ES-I3 (cell line): ENCODE data around the gene SLC35B2.

Source experiments
- H3K36me3 ChIP-seq: 2 replicates; pipeline ENCODE4 v1.6.1; 2013; ENCODE audit warnings: mild to moderate bottlenecking, low read length, control low read depth, moderate library complexity; ENCODE audit not compliant: insufficient read depth
- H3K4me1 ChIP-seq: 2 replicates; pipeline ENCODE4 v1.6.1; 2013; ENCODE audit warnings: mild to moderate bottlenecking, control low read depth, low read length; ENCODE audit not compliant: insufficient read depth
- H3K9ac ChIP-seq: 2 replicates; pipeline ENCODE4 v1.6.1; 2013; ENCODE audit warnings: low read depth, mild to moderate bottlenecking, low read length, moderate library complexity
- H3K9me3 ChIP-seq: 2 replicates; pipeline ENCODE4 v1.6.1; 2013; ENCODE audit warnings: mild to moderate bottlenecking, low read length, moderate library complexity; ENCODE audit not compliant: control insufficient read depth, insufficient read depth

Gene SLC35B2

DNA sequence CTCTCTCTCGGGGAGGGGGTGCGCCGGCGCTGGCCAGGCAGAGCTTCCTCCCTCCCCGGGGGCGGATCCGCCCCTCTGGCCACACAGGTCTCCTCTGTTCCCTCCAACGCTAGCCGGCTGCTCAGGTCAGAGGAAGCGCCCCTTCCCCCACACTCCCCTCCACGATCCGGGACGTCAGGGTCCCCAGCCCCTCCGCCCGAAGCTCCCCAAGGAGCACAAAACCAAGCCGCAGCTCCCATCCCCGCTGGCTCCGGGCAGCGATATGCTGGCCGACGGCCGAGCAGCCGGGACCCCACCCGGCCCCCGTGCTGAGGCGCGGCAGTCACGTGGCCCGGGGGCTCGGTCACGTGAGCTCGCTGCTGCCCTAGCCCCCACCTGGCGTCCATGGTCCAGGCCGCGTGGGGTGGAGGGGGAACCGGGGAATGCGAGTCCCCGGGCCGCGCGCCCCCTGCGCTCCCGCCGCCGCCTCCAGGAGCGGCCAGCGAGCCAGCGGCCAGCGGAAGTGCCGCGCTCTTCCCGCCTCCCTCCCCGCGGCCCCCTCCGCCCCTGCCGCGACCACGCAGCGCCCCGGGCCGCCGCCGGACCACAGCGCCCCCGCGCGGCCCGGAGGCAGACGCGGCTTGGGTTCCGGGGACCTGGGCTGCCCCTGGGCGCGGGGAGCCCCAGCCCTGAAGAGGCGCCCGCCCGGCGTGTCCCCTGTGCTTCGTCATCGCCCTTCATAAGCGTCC lies at the start of gene SLC35B2:
TSS of gene SLC35B2 (minus strand) at position 504 of the 728 bp plus-strand sequence. CDS start at position 386, 118 bp downstream.
- Histone ChIP-seq H3K4me1 (0 out of 2 replicates have a peak, but pooled peaks cover 3% of the 10 kb centered on the region), H3K9ac (peak within 1 kb of the TSS; percentile 57), H3K36me3 (peaks cover 9% of the 10 kb centered on the region), H3K9me3 (no peaks in the 10 kb centered on the region)

- peaks cover 32% of the 10 kb centered on the region for H3K36me3 ChIP-seq
- no peaks in the 10 kb centered on the region for H3K9me3 ChIP-seq
- no peaks in the 10 kb centered on the region; the same call in 1 of the 2 replicates for H3K4me1 ChIP-seq
- H3K9ac ChIP-seq: no peak overlapping the region
Observed at GRCh38 chr6:44306710-44307109, 49.4 kb upstream of the SLC35B2 start.

- no peaks in the 10 kb centered on the region for H3K9me3 ChIP-seq
- no peaks in the 10 kb centered on the region; the same call in 1 of the 2 replicates for H3K4me1 ChIP-seq
- peaks cover 26% of the 10 kb centered on the region for H3K36me3 ChIP-seq
- no peak overlapping the region for H3K9ac ChIP-seq
Observed at GRCh38 chr6:44305200-44305725, 47.9 kb upstream of the SLC35B2 start.

- no peaks in the 10 kb centered on the region for H3K9me3 ChIP-seq
- H3K9ac ChIP-seq: no peak overlapping the region
- H3K36me3 ChIP-seq: peaks cover 26% of the 10 kb centered on the region
- no peaks in the 10 kb centered on the region; the same call in 1 of the 2 replicates for H3K4me1 ChIP-seq
Observed at GRCh38 chr6:44304282-44305199, 47.2 kb upstream of the SLC35B2 start.

- peaks cover 22% of the 10 kb centered on the region for H3K36me3 ChIP-seq
Observed at GRCh38 chr6:44303842-44304241, 46.5 kb upstream of the SLC35B2 start.

GRCh38 chr6:44302856-44303255 lies 45.5 kb upstream of the SLC35B2 start:
- H3K9me3 ChIP-seq: no peaks in the 10 kb centered on the region
- no peaks in the 10 kb centered on the region; the same call in 1 of the 2 replicates for H3K4me1 ChIP-seq
- peaks cover 21% of the 10 kb centered on the region for H3K36me3 ChIP-seq
- H3K9ac ChIP-seq: no peak overlapping the region

More at GRCh38 chr6:44303842-44304241, 46.5 kb upstream of the SLC35B2 start:
- H3K4me1 ChIP-seq: no peaks in the 10 kb centered on the region; the same call in 1 of the 2 replicates
- no peaks in the 10 kb centered on the region for H3K9me3 ChIP-seq
- no peak overlapping the region for H3K9ac ChIP-seq

DNA sequence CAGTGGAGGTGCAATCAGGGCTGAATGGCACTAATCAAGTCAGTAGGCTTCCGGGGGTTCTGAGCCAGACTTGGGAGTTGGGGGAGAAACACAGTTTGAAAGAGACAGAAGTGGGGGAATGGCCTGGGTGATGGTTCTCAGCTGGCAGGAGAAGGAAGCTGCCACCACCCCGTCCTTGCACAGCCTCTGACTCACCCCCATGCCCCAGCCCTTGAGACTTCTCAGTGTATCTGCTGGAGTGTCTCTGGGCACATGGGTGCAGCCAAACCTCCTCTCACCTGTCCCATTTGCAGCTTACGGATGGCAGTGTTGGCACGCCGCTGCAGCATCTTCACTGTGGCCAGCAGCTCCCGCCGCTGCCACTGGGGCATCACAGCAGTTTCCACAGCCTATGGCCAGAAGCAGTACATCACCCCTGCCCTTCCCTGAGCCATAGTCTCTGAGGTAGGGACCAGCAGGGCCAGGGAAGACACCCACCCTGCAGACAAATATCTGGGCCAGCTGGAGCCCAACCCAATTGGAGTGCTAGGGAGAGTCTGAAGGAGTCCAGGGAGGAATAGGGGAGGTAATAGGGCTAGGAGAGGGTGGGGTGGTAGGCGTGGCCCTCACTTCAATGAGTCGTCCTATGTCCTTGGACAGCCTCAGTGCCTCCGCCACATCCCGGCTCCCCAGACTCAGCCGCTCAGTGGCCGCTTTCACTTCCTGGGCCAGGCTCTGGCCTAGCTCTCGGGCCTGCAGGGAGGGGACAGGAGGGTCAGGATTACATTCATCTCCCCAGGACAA lies 44.6 kb upstream of the SLC35B2 start:
- H3K9ac ChIP-seq: no peak overlapping the region
- no peaks in the 10 kb centered on the region for H3K9me3 ChIP-seq
- peaks cover 21% of the 10 kb centered on the region for H3K36me3 ChIP-seq
- H3K4me1 ChIP-seq: no peaks in the 10 kb centered on the region; the same call in 1 of the 2 replicates

GRCh38 chr6:44301106-44301505 lies 43.8 kb upstream of the SLC35B2 start:
- Histone ChIP-seq H3K9ac (no peak overlapping the region), H3K36me3 (peaks cover 16% of the 10 kb centered on the region), H3K4me1 (peaks cover 4% of the 10 kb centered on the region; the same call in 1 of the 2 replicates), H3K9me3 (no peaks in the 10 kb centered on the region)

DNA sequence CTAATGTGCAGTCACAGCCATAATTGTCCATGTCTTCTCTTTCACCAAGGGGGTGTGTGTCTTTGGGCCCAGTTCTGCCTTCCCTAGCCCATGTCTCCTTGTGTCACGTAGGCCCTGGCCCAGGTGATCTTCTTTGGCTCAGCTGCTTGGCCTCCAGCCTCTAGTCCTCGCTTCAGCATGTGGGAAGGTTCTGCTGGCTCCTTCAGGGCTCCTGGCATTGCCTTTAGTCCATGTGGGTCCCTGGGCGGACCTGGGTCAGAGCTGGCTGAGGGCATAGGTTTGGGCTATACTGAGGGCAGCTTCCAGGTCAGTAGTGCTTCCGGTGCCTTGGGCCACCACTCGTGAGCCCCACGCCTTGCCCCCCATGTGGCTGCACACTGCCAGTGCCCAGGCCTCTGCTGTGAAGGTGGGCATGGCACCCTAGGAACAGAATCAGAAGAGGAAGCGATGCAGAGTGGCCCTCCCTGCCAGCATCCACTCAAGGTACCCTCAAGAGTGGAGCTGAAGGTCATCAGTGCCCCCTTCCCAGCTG lies 43.0 kb upstream of the SLC35B2 start:
- Histone ChIP-seq H3K36me3 (peaks cover 13% of the 10 kb centered on the region), H3K4me1 (peaks cover 4% of the 10 kb centered on the region; the same call in 1 of the 2 replicates), H3K9me3 (no peaks in the 10 kb centered on the region), H3K9ac (no peak overlapping the region)

DNA sequence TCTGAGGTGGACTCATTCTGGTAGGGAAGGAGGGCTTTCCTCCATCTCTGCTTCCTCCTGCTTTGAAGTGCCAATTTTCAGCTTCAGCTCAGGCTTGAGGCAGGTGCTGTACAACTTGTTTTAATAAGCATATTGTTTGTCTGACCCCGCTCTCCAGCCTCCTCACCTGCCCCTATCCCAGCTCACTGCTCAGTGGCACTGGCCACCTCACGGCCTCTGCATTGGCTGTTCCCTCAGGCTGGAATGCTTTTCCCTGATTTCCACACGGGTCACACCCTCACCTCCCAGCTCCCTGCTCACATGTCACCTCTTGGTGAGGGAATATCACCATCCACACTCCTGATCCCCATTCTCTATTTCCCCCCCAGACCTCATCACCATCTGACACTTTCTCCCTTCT lies 41.5 kb upstream of the SLC35B2 start:
- Histone ChIP-seq H3K36me3 (peaks cover 5% of the 10 kb centered on the region), H3K4me1 (peaks cover 4% of the 10 kb centered on the region; the same call in 1 of the 2 replicates), H3K9ac (no peak overlapping the region), H3K9me3 (no peaks in the 10 kb centered on the region)

GRCh38 chr6:44298055-44298803 lies 40.9 kb upstream of the SLC35B2 start:
- peak overlapping the region; percentile 89 for H3K9ac ChIP-seq

GRCh38 chr6:44297063-44298038 lies 40.0 kb upstream of the SLC35B2 start:
- no peaks in the 10 kb centered on the region for H3K9me3 ChIP-seq
- H3K9ac ChIP-seq: peak overlapping the region; percentile 89

More at GRCh38 chr6:44298055-44298803, 40.9 kb upstream of the SLC35B2 start:
- peaks cover 2% of the 10 kb centered on the region for H3K36me3 ChIP-seq
- H3K9me3 ChIP-seq: no peaks in the 10 kb centered on the region
- H3K4me1 ChIP-seq: peaks cover 4% of the 10 kb centered on the region; the same call in 1 of the 2 replicates

More at GRCh38 chr6:44297063-44298038, 40.0 kb upstream of the SLC35B2 start:
- Histone ChIP-seq H3K36me3 (no peaks in the 10 kb centered on the region; the same call in 1 of the 2 replicates), H3K4me1 (peaks cover 4% of the 10 kb centered on the region; the same call in 1 of the 2 replicates)
